ENCODE measurements around the gene PIK3AP1.
A peak's percentile ranks its signal among the peaks of the same experiment; 100 is the strongest.

DNA sequence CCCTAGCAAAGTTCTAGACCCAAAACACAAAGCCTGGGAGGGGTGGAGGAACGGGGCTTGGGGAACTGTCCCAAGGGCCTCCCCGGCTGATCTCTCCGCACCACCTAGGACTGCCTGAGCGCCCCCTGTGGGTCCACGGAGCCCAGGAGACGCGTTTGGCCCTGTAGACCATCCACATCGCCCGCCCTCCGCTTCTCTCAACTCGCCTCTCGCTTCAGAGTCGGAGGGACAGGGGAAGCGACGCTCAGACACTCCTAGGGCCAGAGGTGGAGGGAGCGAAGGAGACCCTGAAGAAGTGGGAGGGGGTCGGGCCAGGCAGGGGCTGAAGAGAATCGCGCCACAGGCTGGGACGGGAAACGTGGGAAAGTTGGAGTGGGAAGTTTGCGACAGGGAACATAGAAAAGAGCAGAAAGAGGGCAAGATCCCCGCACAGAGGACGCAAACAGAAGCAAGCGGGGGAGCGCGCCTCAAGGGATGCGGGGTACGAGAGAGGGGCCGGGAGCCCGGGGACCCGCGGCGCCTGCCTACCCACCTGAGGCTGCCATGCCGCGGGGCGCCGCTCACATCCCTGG lies 378 bp downstream of the PIK3AP1 start:
- no peak for TF ChIP-seq POLR2AphosphoS5 (IDR thresholded peaks at IDR 0.05)
- TF ChIP-seq, protein P1, sequence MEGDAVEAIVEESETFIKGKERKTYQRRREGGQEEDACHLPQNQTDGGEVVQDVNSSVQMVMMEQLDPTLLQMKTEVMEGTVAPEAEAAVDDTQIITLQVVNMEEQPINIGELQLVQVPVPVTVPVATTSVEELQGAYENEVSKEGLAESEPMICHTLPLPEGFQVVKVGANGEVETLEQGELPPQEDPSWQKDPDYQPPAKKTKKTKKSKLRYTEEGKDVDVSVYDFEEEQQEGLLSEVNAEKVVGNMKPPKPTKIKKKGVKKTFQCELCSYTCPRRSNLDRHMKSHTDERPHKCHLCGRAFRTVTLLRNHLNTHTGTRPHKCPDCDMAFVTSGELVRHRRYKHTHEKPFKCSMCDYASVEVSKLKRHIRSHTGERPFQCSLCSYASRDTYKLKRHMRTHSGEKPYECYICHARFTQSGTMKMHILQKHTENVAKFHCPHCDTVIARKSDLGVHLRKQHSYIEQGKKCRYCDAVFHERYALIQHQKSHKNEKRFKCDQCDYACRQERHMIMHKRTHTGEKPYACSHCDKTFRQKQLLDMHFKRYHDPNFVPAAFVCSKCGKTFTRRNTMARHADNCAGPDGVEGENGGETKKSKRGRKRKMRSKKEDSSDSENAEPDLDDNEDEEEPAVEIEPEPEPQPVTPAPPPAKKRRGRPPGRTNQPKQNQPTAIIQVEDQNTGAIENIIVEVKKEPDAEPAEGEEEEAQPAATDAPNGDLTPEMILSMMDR (IDR thresholded peaks at IDR 0.05), result peak in 2 of 3 experiments; percentile 36
